GM12878 (cell line): ENCODE measurements around the gene GABBR2.

Source experiments
- EP300 ChIP-seq, 2 experiments: fragments of 150-350 bp in 1 of 2; IDR thresholded peaks; 2 replicates each; pipeline ENCODE4 v1.6.1; 2011 to 2012; ENCODE audit warnings: low read depth in 2 of 2, low read length in 2 of 2, borderline replicate concordance in 1 of 2, improper control_type of control experiment in 1 of 2, inconsistent platforms in 1 of 2; ENCODE audit not compliant: control insufficient read depth in 1 of 2
- EZH2 ChIP-seq: IDR thresholded peaks from 2 replicates; pipeline ENCODE4 v1.6.1; 2012; ENCODE audit warnings: low read depth, mild to moderate bottlenecking, control low read depth, inconsistent platforms, low read length, borderline replicate concordance; ENCODE audit not compliant: control insufficient read depth
- HDAC2 ChIP-seq: fragments of 200-600 bp; sonication (generic); IDR thresholded peaks from 2 replicates; pipeline ENCODE4 v1.6.1; 2017
- JUNB ChIP-seq: IDR thresholded peaks from 2 replicates; pipeline ENCODE4 v1.6.1; 2016; ENCODE audit warnings: antibody characterized with exemption, mild to moderate bottlenecking
- JUND ChIP-seq: IDR thresholded peaks from 2 replicates; pipeline ENCODE4 v1.6.1; 2012; ENCODE audit warnings: low read depth, mild to moderate bottlenecking, low read length, improper control_type of control experiment, moderate library complexity
- NR2C2 ChIP-seq: IDR thresholded peaks from 2 replicates; pipeline ENCODE4 v1.6.1; 2011; ENCODE audit warnings: borderline replicate concordance, low read depth; ENCODE audit not compliant: control insufficient read depth, insufficient read length
- PBX3 ChIP-seq: IDR thresholded peaks from 2 replicates; pipeline ENCODE4 v1.6.1; 2011; ENCODE audit warnings: mild to moderate bottlenecking, low read depth, low read length, moderate library complexity; ENCODE audit not compliant: insufficient replicate concordance
- POLR2A ChIP-seq: IDR thresholded peaks from 2 replicates; pipeline ENCODE4 v1.6.1; 2011; ENCODE audit warnings: low read depth, mild to moderate bottlenecking, low read length
- POLR2AphosphoS5 ChIP-seq: IDR thresholded peaks from 2 replicates; pipeline ENCODE4 v1.6.1; 2011; ENCODE audit warnings: mild to moderate bottlenecking, low read length, inconsistent platforms
- SIX5 ChIP-seq: IDR thresholded peaks from 2 replicates; pipeline ENCODE4 v1.6.1; 2011; ENCODE audit warnings: mild to moderate bottlenecking, low read depth, low read length, moderate library complexity; ENCODE audit not compliant: severe bottlenecking
- SMC3 ChIP-seq: IDR thresholded peaks from 2 replicates; pipeline ENCODE4 v1.6.1; 2011; ENCODE audit warnings: low read length, improper control_type of control experiment, borderline replicate concordance
- ZNF622 ChIP-seq: fragments of 450-650 bp; IDR thresholded peaks from 2 replicates; pipeline ENCODE4 v1.6.1; 2017; ENCODE audit warnings: mild to moderate bottlenecking, inconsistent platforms
- ZNF687 ChIP-seq: fragments of 450-650 bp; IDR thresholded peaks from 2 replicates; pipeline ENCODE4 v1.6.1; 2017; ENCODE audit warnings: mild to moderate bottlenecking, moderate library complexity

GRCh38 chr9:98515506-98516204, 193.1 kb downstream of the GABBR2 start:
- TF ChIP-seq HDAC2 (no peak), EZH2 (no peak), NR2C2 (no peak), POLR2A (no peak), ZNF687 (no peak), POLR2AphosphoS5 (no peak), SIX5 (no peak), SMC3 (no peak), ZNF622 (no peak), EP300 (IDR thresholded peaks at IDR 0.05; ENCODE audit: borderline replicate concordance in 1 of 2, control insufficient read depth in 1 of 2, low read depth in 2 of 2, low read length in 2 of 2) (no peak), PBX3 (no peak), JUND (no peak), JUNB (no peak)
